ENCODE results near the gene FLVCR2.

- TF ChIP-seq POLR2AphosphoS5 (IDR thresholded peaks at IDR 0.05): no peak
- no peak for TF ChIP-seq CTCF (IDR thresholded peaks at IDR 0.05)
- TF ChIP-seq EP300 (IDR thresholded peaks at IDR 0.05): peak in 1 of 4 donors; percentile 38
- TF ChIP-seq POLR2A (IDR thresholded peaks at IDR 0.05): peak in 1 of 4 donors; percentile 49
Measured at GRCh38 chr14:75610834-75611233, 32.4 kb downstream of the FLVCR2 start.
